GM12892 (cell line): Measurements from ENCODE around the gene ARHGAP32.

Source experiments
- POLR2A ChIP-seq: IDR thresholded peaks from 2 replicates; pipeline ENCODE4 v1.6.1; 2011; ENCODE audit warnings: low read depth, low read length, control low read depth
- TAF1 ChIP-seq: IDR thresholded peaks from 2 replicates; pipeline ENCODE4 v1.6.1; 2011; ENCODE audit warnings: low read depth, mild to moderate bottlenecking, control low read depth, low read length, borderline replicate concordance

- TF ChIP-seq POLR2A, result no peak
- no peak for TF ChIP-seq TAF1
Observed at GRCh38 chr11:129237456-129237855, 45.3 kb upstream of the ARHGAP32 start.
